HG02798 (cell line): Measurements from ENCODE around the gene RIPOR1.

Experiments
- ATAC-seq: cut with Tn5 transposase; IDR thresholded peaks from one replicate; pipeline ENCODE4 v1.9.1; 2021; ENCODE audit warnings: mild to moderate bottlenecking; ENCODE audit not compliant: unreplicated experiment, poor library complexity

Gene RIPOR1

GRCh38 chr16:67537636-67538591 is 9.3 kb downstream of the RIPOR1 start:
- ATAC-seq = peak; percentile 41

GRCh38 chr16:67538666-67539101 is 10.1 kb downstream of the RIPOR1 start:
- ATAC-seq = no peak

GRCh38 chr16:67539271-67539670 is 10.6 kb downstream of the RIPOR1 start:
- ATAC-seq = no peak

- no peak for ATAC-seq
These were observed 11.3 kb downstream of the RIPOR1 start for GRCh38 chr16:67539691-67540635.

- ATAC-seq = no peak
These were observed 12.1 kb downstream of the RIPOR1 start for GRCh38 chr16:67540756-67541155.

GRCh38 chr16:67541391-67542263 is 13.0 kb downstream of the RIPOR1 start:
- ATAC-seq = no peak

- ATAC-seq = peak; percentile 52
These were observed 13.8 kb downstream of the RIPOR1 start for GRCh38 chr16:67542464-67542863.

GRCh38 chr16:67543036-67543435 is 14.4 kb downstream of the RIPOR1 start:
- no peak for ATAC-seq

- no peak for ATAC-seq
These were observed 15.0 kb downstream of the RIPOR1 start for GRCh38 chr16:67543582-67543981.

- ATAC-seq = no peak
These were observed 15.8 kb downstream of the RIPOR1 start for GRCh38 chr16:67544329-67544841.

GRCh38 chr16:67544844-67545664 is 16.4 kb downstream of the RIPOR1 start:
- ATAC-seq = no peak

- no peak for ATAC-seq
These were observed 17.0 kb downstream of the RIPOR1 start for GRCh38 chr16:67545665-67546024.

GRCh38 chr16:67546091-67546501 is 17.5 kb downstream of the RIPOR1 start:
- ATAC-seq = no peak

GRCh38 chr16:67546761-67547422 is 18.3 kb downstream of the RIPOR1 start:
- no peak for ATAC-seq

GRCh38 chr16:67547423-67548264 is 19.0 kb downstream of the RIPOR1 start:
- ATAC-seq = peak; percentile 38

GRCh38 chr16:67548265-67549126 is 19.9 kb downstream of the RIPOR1 start:
- ATAC-seq = peak; percentile 37

- no peak for ATAC-seq
These were observed 20.6 kb downstream of the RIPOR1 start for GRCh38 chr16:67549240-67549639.
